Myometrial cell (primary cell): Measurements from ENCODE around the gene SRR. TPM values are rescaled to one million over a fixed set of nuclear protein-coding genes. Genes with fewer than 3 reads are reported as not detected.

Source experiments
- total RNA-seq: library from RNA; depleted of rRNA; stranded (reverse); fragments of >200 nt; gene quantifications from 2 replicates; pipeline ENCODE4 v1.2.3, GENCODE V29; 2015

The SRR gene, protein sequence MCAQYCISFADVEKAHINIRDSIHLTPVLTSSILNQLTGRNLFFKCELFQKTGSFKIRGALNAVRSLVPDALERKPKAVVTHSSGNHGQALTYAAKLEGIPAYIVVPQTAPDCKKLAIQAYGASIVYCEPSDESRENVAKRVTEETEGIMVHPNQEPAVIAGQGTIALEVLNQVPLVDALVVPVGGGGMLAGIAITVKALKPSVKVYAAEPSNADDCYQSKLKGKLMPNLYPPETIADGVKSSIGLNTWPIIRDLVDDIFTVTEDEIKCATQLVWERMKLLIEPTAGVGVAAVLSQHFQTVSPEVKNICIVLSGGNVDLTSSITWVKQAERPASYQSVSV
- 13.3 and 16.4 TPM in 2 replicates for total RNA-seq

DNA sequence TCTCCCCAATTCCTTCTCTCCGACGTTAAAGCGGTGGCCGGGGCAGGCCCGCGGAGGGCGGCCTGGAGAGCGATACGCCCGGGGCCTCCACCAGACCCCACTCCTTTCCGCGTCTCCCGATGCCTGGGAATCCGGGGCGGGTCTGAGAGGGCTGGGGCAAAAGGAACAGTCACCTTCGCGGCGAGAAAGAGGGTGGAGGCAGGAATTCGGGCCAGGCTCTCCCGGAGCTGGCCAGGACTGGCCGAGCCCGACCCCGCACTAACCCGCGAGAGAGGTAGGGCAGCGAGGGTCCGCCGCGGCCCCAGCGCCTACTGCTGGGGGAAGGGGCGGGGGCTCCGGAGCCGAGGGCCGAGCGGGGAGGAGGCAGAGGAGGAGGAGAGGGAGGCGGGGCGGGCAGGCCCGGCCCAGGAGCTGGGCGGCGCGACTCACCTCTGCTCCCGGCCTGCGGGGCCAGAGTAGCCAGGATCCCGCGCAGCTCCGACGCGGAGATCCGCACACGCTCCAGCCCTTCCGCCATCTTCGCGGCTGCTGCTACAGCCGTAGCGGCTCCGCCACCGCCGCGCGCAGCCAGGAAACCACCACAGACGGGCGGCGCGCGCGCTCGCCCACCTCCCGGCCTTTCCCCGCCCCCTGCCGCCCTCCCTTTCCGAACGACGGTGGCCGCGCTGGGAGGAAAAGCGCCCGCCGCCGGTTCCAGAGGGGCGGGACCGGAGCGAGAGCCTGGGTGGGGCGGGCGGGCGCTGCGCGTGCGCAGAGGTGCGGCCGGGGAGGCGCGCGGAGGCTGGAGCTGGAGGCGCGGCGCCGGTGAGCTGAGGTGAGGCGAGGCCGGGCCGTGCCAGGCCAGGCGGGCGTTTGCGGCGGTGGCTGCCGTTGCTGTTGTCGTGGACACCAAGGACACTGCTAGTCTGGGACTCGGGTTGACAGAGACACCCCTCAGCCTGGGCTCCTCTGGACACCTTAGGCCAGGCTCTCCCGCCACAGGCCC is at the start of gene SRR, which contains the start of gene SMG6:
SRR (plus strand) TSS at position 747 of the 985 bp plus-strand sequence. CDS start 11,611 bp downstream, outside the sequence.
SMG6 (minus strand) TSS at position 582 of the 985 bp plus-strand sequence; CDS start at position 517, 65 bp downstream.

DNA sequence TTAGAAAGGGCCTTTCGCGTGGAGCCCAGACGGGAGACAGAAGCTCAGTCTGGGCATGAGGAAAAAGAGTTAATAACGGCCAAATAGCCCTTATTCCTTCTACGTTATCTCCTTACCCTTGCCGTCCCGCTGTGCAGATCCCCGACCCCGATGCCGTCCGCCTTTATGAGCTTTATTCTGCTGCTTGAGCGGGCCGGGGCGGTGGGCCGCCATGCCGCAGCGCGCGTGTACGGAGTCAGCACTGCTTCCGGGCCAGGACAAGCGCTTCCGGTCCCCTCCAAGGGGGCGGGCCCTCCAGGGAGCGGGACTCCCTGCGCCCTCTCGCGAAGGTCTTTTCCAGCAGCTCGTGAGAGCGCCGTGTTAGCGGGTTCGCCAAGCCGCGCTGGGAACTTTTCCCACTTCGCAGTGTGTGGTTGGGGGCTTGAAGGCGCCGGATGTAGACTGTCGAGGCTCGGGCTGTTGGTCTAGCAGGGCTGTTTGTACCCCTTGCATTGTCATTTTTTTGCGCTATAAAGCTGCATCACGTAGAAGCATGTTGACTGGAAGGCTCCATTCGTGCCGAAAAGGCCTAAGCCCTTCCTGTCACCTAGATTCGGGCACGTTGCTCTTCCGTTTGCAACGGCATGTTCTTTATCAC is 32.6 kb downstream of the SRR start, which contains the start of gene TSR1:
TSR1 (minus strand) TSS at position 243 of the 637 bp plus-strand sequence; CDS start at position 213, 30 bp downstream.

DNA sequence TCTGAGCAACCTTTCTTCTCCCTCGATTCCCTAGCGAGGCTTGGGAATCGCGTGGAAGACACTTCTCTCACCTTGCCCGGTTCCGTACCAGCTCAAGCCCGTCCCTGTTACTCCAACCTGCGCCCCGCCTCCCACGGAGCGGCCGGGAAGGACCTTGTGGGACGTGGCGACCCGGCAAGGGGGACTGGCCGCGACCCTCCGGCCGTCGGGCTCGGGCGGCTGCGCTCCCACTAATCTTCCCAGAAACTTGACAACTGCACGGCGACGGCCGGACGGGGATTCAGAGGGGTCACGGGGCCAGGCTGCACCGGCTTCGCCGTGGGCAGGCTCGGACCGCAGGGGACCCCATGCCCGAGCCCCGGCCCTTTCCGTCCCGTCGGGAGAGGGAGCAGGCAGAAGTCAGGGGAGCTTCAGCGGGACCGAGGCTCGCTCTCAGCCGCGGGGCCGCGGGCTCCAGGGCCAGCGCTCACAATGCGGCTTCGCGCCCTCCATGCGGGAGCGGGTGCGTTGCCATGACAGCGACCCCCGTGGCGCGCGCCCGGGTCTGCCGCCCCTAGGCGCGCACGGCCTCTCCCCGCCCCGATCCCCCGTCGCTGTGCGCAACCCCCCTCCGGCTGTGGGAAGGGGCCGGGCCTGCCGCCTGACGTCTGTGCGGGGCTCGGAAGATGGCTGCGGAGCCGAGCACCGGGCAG is 33.2 kb downstream of the SRR start, which contains the start of gene SGSM2:
SGSM2 (plus strand) TSS at position 650 of the 692 bp plus-strand sequence. CDS start 188 bp downstream, outside the sequence.

Other genes with a start within 250 kb of the SRR start
- 112 and 136 TPM in 2 replicates for gene HIC1, start 248.8 kb upstream of the SRR start, total RNA-seq
- gene SMG6, start 165 bp upstream of the SRR start, total RNA-seq = 30.3 and 46.1 TPM in 2 replicates
- gene TSR1, start 32.5 kb downstream of the SRR start, total RNA-seq = 39.8 and 40.1 TPM in 2 replicates
- gene SGSM2, start 33.6 kb downstream of the SRR start, total RNA-seq = 12.9 and 20.5 TPM in 2 replicates
- 5.0 and 15.9 TPM in 2 replicates for gene MNT, start 97.1 kb downstream of the SRR start, total RNA-seq
- 12.4 and 16.3 TPM in 2 replicates for gene METTL16, start 207.9 kb downstream of the SRR start, total RNA-seq